ENCODE measurements around the gene MYRIP. TPM values are rescaled to one million over a fixed set of nuclear protein-coding genes. Genes with fewer than 3 reads are reported as not detected.

The MYRIP gene
- total RNA-seq, 1 donor from 2014 or later = 0.53 TPM

DNA sequence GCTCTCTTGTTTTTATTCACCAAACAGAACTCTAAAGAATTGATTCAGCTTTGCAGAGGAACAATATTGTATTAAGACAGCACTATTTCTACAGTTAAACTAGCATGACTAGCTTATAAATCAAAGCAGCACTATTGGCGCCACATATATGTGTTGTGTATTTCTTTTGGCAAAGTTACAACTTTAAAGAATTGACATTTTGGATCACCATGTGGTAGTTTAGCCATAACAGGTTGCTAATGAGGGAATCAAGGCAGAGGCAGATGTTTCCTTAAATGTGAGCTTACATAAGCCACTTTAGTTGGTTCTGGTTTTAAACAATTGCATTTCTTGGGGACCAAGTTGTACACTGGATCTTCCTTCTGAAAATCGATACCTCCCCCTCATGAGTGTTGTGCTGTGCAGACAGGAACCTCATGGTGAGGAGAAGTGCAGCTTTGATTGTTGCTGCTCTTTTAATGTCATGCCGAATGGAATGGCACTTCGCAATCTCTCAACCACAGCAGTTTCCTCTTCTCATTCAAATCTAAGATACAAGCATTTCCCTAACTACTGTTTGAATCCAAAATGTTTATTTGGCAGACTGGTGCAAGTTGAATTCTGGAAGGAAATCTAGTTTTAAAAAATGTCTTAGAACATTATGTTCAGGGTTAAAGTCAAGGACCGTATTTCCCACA is 151.2 kb downstream of the MYRIP start:
- no peaks in the 10 kb centered on the region for H3K36me3 Mint-ChIP-seq
- H3K27ac Mint-ChIP-seq = no peak overlapping the region
- H3K4me1 Mint-ChIP-seq (ENCODE audit: unreplicated experiment) = no peaks in the 10 kb centered on the region

DNA sequence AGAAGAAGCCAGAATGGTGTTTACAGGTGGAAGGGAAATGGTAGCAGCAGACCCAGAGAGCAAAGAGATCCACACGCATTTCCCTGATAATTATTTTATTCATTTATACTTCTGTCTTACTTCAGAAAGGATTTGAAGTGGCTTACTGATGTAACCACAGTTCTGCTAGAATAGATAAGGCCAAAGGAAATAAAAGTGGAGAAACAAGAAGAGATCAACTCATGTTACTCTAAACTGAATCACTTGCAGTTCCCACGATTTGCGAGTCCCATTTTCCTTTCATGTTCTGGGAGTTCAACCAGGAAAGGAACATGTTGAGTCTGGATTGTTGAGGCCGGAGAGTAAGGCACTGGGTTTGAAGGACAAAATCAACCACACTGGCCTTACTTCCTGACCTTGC is 151.8 kb downstream of the MYRIP start:
- TF ChIP-seq, protein P1, sequence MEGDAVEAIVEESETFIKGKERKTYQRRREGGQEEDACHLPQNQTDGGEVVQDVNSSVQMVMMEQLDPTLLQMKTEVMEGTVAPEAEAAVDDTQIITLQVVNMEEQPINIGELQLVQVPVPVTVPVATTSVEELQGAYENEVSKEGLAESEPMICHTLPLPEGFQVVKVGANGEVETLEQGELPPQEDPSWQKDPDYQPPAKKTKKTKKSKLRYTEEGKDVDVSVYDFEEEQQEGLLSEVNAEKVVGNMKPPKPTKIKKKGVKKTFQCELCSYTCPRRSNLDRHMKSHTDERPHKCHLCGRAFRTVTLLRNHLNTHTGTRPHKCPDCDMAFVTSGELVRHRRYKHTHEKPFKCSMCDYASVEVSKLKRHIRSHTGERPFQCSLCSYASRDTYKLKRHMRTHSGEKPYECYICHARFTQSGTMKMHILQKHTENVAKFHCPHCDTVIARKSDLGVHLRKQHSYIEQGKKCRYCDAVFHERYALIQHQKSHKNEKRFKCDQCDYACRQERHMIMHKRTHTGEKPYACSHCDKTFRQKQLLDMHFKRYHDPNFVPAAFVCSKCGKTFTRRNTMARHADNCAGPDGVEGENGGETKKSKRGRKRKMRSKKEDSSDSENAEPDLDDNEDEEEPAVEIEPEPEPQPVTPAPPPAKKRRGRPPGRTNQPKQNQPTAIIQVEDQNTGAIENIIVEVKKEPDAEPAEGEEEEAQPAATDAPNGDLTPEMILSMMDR (conservative IDR thresholded peaks at IDR 0.05) = no peak
- no peak for DNase-seq (ENCODE audit: extremely low spot score, unreplicated experiment)
- Mint-ChIP-seq H3K27me3 (peaks cover 4% of the 10 kb centered on the region), H3K4me1 (ENCODE audit: unreplicated experiment) (no peaks in the 10 kb centered on the region), H3K27ac (no peak overlapping the region), H3K4me3 (no peak overlapping the region), H3K9me3 (no peaks in the 10 kb centered on the region), H3K36me3 (no peaks in the 10 kb centered on the region)

More for the DNA sequence above, 151.2 kb downstream of the MYRIP start:
- TF ChIP-seq, protein P1 (conservative IDR thresholded peaks at IDR 0.05) = no peak
- H3K4me3 Mint-ChIP-seq = no peak overlapping the region
- DNase-seq (ENCODE audit: extremely low spot score, unreplicated experiment) = no peak
- H3K9me3 Mint-ChIP-seq = no peaks in the 10 kb centered on the region
- H3K27me3 Mint-ChIP-seq = peaks cover 7% of the 10 kb centered on the region

GRCh38 chr3:39962581-39962980 is 153.2 kb downstream of the MYRIP start:
- TF ChIP-seq, protein P1 (conservative IDR thresholded peaks at IDR 0.05) = no peak
- Mint-ChIP-seq H3K4me3 (no peak overlapping the region), H3K27me3 (no peaks in the 10 kb centered on the region), H3K36me3 (no peaks in the 10 kb centered on the region), H3K9me3 (no peaks in the 10 kb centered on the region), H3K27ac (no peak overlapping the region), H3K4me1 (ENCODE audit: unreplicated experiment) (no peaks in the 10 kb centered on the region)
- DNase-seq (ENCODE audit: extremely low spot score, unreplicated experiment) = no peak

DNA sequence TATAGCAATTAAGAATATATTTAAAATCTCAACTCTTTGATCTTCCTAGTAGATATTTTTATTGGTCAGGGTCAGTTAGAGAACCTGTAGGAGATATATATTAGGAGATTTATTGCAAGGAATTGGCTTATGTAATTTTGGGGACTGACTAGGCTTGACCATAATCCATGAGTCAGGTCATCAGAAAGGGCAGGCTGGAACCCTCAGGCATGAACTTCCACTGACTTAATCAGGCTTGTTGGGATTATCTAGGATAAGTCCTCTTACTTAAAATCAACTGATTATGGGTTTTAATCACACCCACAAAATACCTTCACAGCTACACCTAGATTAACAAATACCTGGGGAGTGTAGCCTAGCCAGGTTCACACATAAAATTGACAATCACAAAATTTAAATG is 156.1 kb downstream of the MYRIP start:
- TF ChIP-seq, protein P1 (conservative IDR thresholded peaks at IDR 0.05) = no peak
- Mint-ChIP-seq H3K27me3 (peaks cover 9% of the 10 kb centered on the region), H3K27ac (no peak overlapping the region), H3K4me3 (no peak overlapping the region), H3K9me3 (no peaks in the 10 kb centered on the region), H3K36me3 (no peaks in the 10 kb centered on the region), H3K4me1 (ENCODE audit: unreplicated experiment) (no peaks in the 10 kb centered on the region)
- DNase-seq (ENCODE audit: extremely low spot score, unreplicated experiment) = no peak

DNA sequence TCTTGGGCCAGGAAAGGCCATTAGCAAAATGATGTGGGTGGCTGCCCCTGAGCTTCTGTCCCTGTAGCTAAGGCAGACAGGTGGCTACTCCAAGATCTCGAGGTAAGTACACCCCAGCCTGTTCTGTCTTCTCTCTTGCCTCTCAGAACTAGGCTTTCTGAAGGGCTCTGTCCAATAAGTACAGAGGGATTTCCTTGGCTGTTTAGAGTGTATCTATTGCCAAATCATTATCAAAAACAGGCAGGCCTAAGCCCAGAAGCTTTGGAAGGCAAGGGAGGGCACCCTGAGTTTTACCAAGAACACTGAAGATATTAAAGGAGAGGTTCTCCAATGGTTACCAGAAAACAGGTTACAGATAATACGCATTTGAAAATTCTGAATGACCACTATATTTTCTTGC is 156.6 kb downstream of the MYRIP start:
- H3K4me3 Mint-ChIP-seq = no peak overlapping the region
- H3K4me1 Mint-ChIP-seq (ENCODE audit: unreplicated experiment) = no peaks in the 10 kb centered on the region
- TF ChIP-seq, protein P1 (conservative IDR thresholded peaks at IDR 0.05) = no peak
- DNase-seq (ENCODE audit: extremely low spot score, unreplicated experiment) = no peak
- H3K9me3 Mint-ChIP-seq = no peaks in the 10 kb centered on the region
- H3K36me3 Mint-ChIP-seq = no peaks in the 10 kb centered on the region
- H3K27me3 Mint-ChIP-seq = peaks cover 13% of the 10 kb centered on the region
- no peak overlapping the region for H3K27ac Mint-ChIP-seq

Measured in type B pancreatic cell (in vitro differentiated cells).